Mucosa of descending colon (tissue), 3 donors: ENCODE measurements around the gene SMPDL3A. TPM values are rescaled to one million over a fixed set of nuclear protein-coding genes. Genes with fewer than 3 reads are reported as not detected.
A peak's percentile ranks its signal among the peaks of the same experiment; 100 is the strongest.
"Not testable (repeated sequence)": the region's sequence is repeated elsewhere in the genome, so short reads cannot be mapped to it uniquely, and the experiment has no call there.

Experiments used
- ATAC-seq: fragments of 200-7000 bp; cut with Tn5 transposase; one replicate; pipeline ENCODE4 v1.9.1; 2020; ENCODE audit warnings: mild to moderate bottlenecking, moderate library complexity
- DNase-seq, 3 donors: peaks; one replicate each; pipeline ENCODE4 v3.0.0-alpha.2; 2020
- H3K36me3 ChIP-seq: fragments of 200-600 bp; one replicate; pipeline ENCODE4 v1.8.0; 2021; ENCODE audit warnings: low read depth, mild to moderate bottlenecking
- H3K4me1 ChIP-seq: fragments of 200-600 bp; one replicate; pipeline ENCODE4 v1.8.0; 2021; ENCODE audit warnings: low read depth, mild to moderate bottlenecking
- H3K4me3 ChIP-seq: fragments of 200-600 bp; one replicate; pipeline ENCODE4 v1.8.0; 2021; ENCODE audit warnings: mild to moderate bottlenecking
- H3K9me3 ChIP-seq: fragments of 200-600 bp; one replicate; pipeline ENCODE4 v1.8.0; 2021; ENCODE audit warnings: mild to moderate bottlenecking
- CTCF ChIP-seq: fragments of 200-600 bp; IDR thresholded peaks from one replicate; pipeline ENCODE4 v1.8.0; 2022; ENCODE audit warnings: antibody characterized with exemption, mild to moderate bottlenecking
- intact Hi-C, 2 donors: fragments of 100-400 bp; cut with DNase I in 1 of 2; cut with micrococcal nuclease in 1 of 2; formaldehyde crosslinking; loops; one replicate each; pipeline versions ENCODE4 v1.11.0 to v1.11.1; 2022; cut with DNase I, micrococcal nuclease
- total RNA-seq, 3 donors: library from RNA; stranded (reverse); fragmentation: NEBNext Ultra II Directional in 2 of 3; extraction: Animal tissue kit (Norgen Biotek cat#: 25700) in 2 of 3; gene quantifications; one replicate each; pipeline versions ENCODE4 v1.2.1 to v1.2.4, GENCODE V29; 2021 to 2023
- donor health status: DM: no; HTN: no; CAD: no; lungs with moderate emphysema.
- donor health status: DM: no; HTN: no; CAD: no.
- donor health status: DM: no; HTN: yes; CAD: no.

The SMPDL3A gene
- total RNA-seq, 3 donors from 2014 or later, result 81.7 to 192 (median 158) TPM

GRCh38 chr6:122747573-122747972, 41.5 kb upstream of the SMPDL3A start:
- intact Hi-C loops, result no loop called here
- Histone ChIP-seq H3K4me1 (no peaks in the 10 kb centered on the region), H3K4me3 (no peak overlapping the region), H3K36me3 (no peaks in the 10 kb centered on the region), H3K9me3 (no peaks in the 10 kb centered on the region)
- TF ChIP-seq CTCF, result no peak
- ATAC-seq (no peak), DNase-seq (no peak)

GRCh38 chr6:122748945-122749344, 40.1 kb upstream of the SMPDL3A start:
- intact Hi-C loops, H3K36me3 ChIP-seq, ATAC-seq, H3K4me1 ChIP-seq, H3K9me3 ChIP-seq, H3K4me3 ChIP-seq: not testable (repeated sequence)
- DNase-seq, result peak in 1 of 3 donors; percentile 60

- ATAC-seq (no peak), DNase-seq (no peak)
- Histone ChIP-seq H3K36me3 (no peaks in the 10 kb centered on the region), H3K9me3 (no peaks in the 10 kb centered on the region), H3K4me3 (no peak overlapping the region), H3K4me1 (no peaks in the 10 kb centered on the region)
- intact Hi-C loops, result no loop called here
- TF ChIP-seq CTCF, result no peak
Measured at GRCh38 chr6:122749451-122750050, 39.5 kb upstream of the SMPDL3A start.

GRCh38 chr6:122751326-122751725, 37.7 kb upstream of the SMPDL3A start:
- no peak for ATAC-seq

GRCh38 chr6:122752459-122752858, 36.6 kb upstream of the SMPDL3A start:
- no peak for ATAC-seq
- no peaks in the 10 kb centered on the region for H3K4me1 ChIP-seq
- TF ChIP-seq CTCF, result no peak
- H3K9me3 ChIP-seq, result no peaks in the 10 kb centered on the region
- H3K4me3 ChIP-seq, result no peak overlapping the region
- intact Hi-C loops, result no loop called here
- no peaks in the 10 kb centered on the region for H3K36me3 ChIP-seq
- no peak for DNase-seq

More at GRCh38 chr6:122751326-122751725, 37.7 kb upstream of the SMPDL3A start:
- no peak for DNase-seq
- TF ChIP-seq CTCF, result no peak
- Histone ChIP-seq H3K36me3 (no peaks in the 10 kb centered on the region), H3K4me3 (no peak overlapping the region), H3K4me1 (no peaks in the 10 kb centered on the region), H3K9me3 (no peaks in the 10 kb centered on the region)
- intact Hi-C loops, result no loop called here

- TF ChIP-seq CTCF, result no peak
- H3K36me3 ChIP-seq, result no peaks in the 10 kb centered on the region
- ATAC-seq (no peak), DNase-seq (no peak)
- no peaks in the 10 kb centered on the region for H3K4me1 ChIP-seq
- intact Hi-C loops, result no loop called here
- H3K4me3 ChIP-seq, result no peak overlapping the region
- H3K9me3 ChIP-seq, result no peaks in the 10 kb centered on the region
Measured at GRCh38 chr6:122753000-122753687, 35.9 kb upstream of the SMPDL3A start.
